OCI-LY1 (cell line): ENCODE results near the gene AP2A1.

Experiments used
- H2AFZ ChIP-seq: fragments of 200-600 bp; sonication (generic), shearing (Covaris generic); 2 replicates; pipeline ENCODE4 v1.6.0; 2014; ENCODE audit warnings: antibody characterized with exemption, mild to moderate bottlenecking, low read length
- H3F3A ChIP-seq: fragments of 200-600 bp; sonication (generic), shearing (Covaris generic); 2 replicates; pipeline ENCODE4 v1.6.0; 2014; ENCODE audit warnings: mild to moderate bottlenecking, antibody characterized with exemption, low read length, moderate library complexity; ENCODE audit not compliant: insufficient read depth
- H3K27ac ChIP-seq: fragments of 200-600 bp; sonication (generic); 2 replicates; pipeline ENCODE4 v1.5.1; 2014; ENCODE audit warnings: low read length, mixed run types, mild to moderate bottlenecking, low read depth; ENCODE audit not compliant: poor library complexity, severe bottlenecking
- H3K27me3 ChIP-seq: fragments of 200-600 bp; sonication (generic); 2 replicates; pipeline ENCODE4 v1.6.0; 2014; ENCODE audit warnings: antibody characterized with exemption, mild to moderate bottlenecking, low read length, moderate library complexity; ENCODE audit not compliant: insufficient read depth
- H3K36me3 ChIP-seq: fragments of 200-600 bp; sonication (generic); 2 replicates; pipeline ENCODE4 v1.6.1; 2014; ENCODE audit warnings: mild to moderate bottlenecking, antibody characterized with exemption, low read length, moderate library complexity, mixed read lengths; ENCODE audit not compliant: insufficient read depth
- H3K4me1 ChIP-seq: fragments of 200-600 bp; sonication (generic); 2 replicates; pipeline ENCODE4 v1.5.1; 2014; ENCODE audit warnings: mild to moderate bottlenecking, low read length, moderate library complexity; ENCODE audit not compliant: insufficient read depth, severe bottlenecking
- H3K4me2 ChIP-seq: fragments of 200-600 bp; sonication (generic), shearing (Covaris generic); 2 replicates; pipeline ENCODE4 v1.6.1; 2014; ENCODE audit warnings: low read length
- H3K4me3 ChIP-seq: fragments of 200-600 bp; sonication (generic); 2 replicates; pipeline ENCODE4 v1.5.1; 2014; ENCODE audit warnings: low read length, low read depth, mild to moderate bottlenecking, mixed read lengths; ENCODE audit not compliant: poor library complexity, severe bottlenecking
- H3K79me2 ChIP-seq: fragments of 200-600 bp; shearing (Covaris generic); 2 replicates; pipeline ENCODE4 v1.6.1; 2016; ENCODE audit warnings: mixed run types, low read length, mixed read lengths; ENCODE audit not compliant: insufficient read depth
- H3K9ac ChIP-seq: fragments of 200-600 bp; sonication (generic), shearing (Covaris generic); 2 replicates; pipeline ENCODE4 v1.6.1; 2014; ENCODE audit warnings: mild to moderate bottlenecking, low read length, mixed read lengths
- H3K9me2 ChIP-seq: fragments of 200-600 bp; sonication (generic), shearing (Covaris generic); 2 replicates; pipeline ENCODE4 v1.6.1; 2014; ENCODE audit warnings: low read depth, mild to moderate bottlenecking, low read length, mixed read lengths
- H3K9me3 ChIP-seq: fragments of 200-600 bp; shearing (Covaris generic); 2 replicates; pipeline ENCODE4 v1.6.1; 2014; ENCODE audit warnings: low read length, mixed read lengths
- H4K20me1 ChIP-seq: fragments of 200-600 bp; sonication (generic), shearing (Covaris generic); 2 replicates; pipeline ENCODE4 v1.6.0; 2016; ENCODE audit warnings: mild to moderate bottlenecking, low read length; ENCODE audit not compliant: insufficient read depth
- EZH2 ChIP-seq: fragments of 200-600 bp; sonication (generic), shearing (Covaris generic); IDR thresholded peaks from 2 replicates; pipeline ENCODE4 v1.8.0; 2017; ENCODE audit warnings: borderline replicate concordance, mixed run types, mild to moderate bottlenecking, antibody characterized with exemption, low read length, moderate library complexity, mixed read lengths
- TF ChIP-seq, protein P1 (sequence below): fragments of 200-600 bp; sonication (generic), shearing (Covaris generic); IDR thresholded peaks from 2 replicates; pipeline ENCODE4 v1.5.1; 2017; ENCODE audit warnings: mild to moderate bottlenecking, antibody characterized with exemption, low read length, moderate library complexity, mixed read lengths

Gene AP2A1

GRCh38 chr19:49844138-49845095 is 77.6 kb downstream of the AP2A1 start:
- Histone ChIP-seq H3K9me3 (0 out of 2 replicates have a peak, but pooled peaks cover 3% of the 10 kb centered on the region), H3K9ac (peak overlapping the region; percentile 30; the same call in 1 of the 2 replicates), H3K27me3 (no peaks in the 10 kb centered on the region), H3F3A (no peaks in the 10 kb centered on the region; the same call in 1 of the 2 replicates), H3K4me3 (no peak overlapping the region), H3K79me2 (no peaks in the 10 kb centered on the region), H3K9me2 (no peaks in the 10 kb centered on the region), H3K36me3 (peaks cover 23% of the 10 kb centered on the region), H3K4me1 (peaks cover 43% of the 10 kb centered on the region), H3K4me2 (peak overlapping the region; percentile 21; the same call in 1 of the 2 replicates), H4K20me1 (no peaks in the 10 kb centered on the region), H2AFZ (no peak overlapping the region), H3K27ac (peak overlapping the region; percentile 88)
- TF ChIP-seq, protein P1, sequence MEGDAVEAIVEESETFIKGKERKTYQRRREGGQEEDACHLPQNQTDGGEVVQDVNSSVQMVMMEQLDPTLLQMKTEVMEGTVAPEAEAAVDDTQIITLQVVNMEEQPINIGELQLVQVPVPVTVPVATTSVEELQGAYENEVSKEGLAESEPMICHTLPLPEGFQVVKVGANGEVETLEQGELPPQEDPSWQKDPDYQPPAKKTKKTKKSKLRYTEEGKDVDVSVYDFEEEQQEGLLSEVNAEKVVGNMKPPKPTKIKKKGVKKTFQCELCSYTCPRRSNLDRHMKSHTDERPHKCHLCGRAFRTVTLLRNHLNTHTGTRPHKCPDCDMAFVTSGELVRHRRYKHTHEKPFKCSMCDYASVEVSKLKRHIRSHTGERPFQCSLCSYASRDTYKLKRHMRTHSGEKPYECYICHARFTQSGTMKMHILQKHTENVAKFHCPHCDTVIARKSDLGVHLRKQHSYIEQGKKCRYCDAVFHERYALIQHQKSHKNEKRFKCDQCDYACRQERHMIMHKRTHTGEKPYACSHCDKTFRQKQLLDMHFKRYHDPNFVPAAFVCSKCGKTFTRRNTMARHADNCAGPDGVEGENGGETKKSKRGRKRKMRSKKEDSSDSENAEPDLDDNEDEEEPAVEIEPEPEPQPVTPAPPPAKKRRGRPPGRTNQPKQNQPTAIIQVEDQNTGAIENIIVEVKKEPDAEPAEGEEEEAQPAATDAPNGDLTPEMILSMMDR, result no peak
- TF ChIP-seq EZH2, result no peak

- TF ChIP-seq EZH2, result no peak
- Histone ChIP-seq H3F3A (no peaks in the 10 kb centered on the region), H3K4me2 (no peak overlapping the region)
Measured at GRCh38 chr19:49845414-49845813, 78.6 kb downstream of the AP2A1 start.

GRCh38 chr19:49846408-49846807 is 79.6 kb downstream of the AP2A1 start:
- Histone ChIP-seq H3F3A (no peaks in the 10 kb centered on the region), H3K4me1 (peaks cover 49% of the 10 kb centered on the region), H3K4me3 (no peak overlapping the region), H3K9ac (no peak overlapping the region), H3K4me2 (no peak overlapping the region), H2AFZ (no peak overlapping the region), H3K27me3 (no peaks in the 10 kb centered on the region), H3K27ac (peak overlapping the region; percentile 88), H3K79me2 (no peaks in the 10 kb centered on the region), H3K9me3 (0 out of 2 replicates have a peak, but pooled peaks cover 3% of the 10 kb centered on the region), H4K20me1 (no peaks in the 10 kb centered on the region), H3K36me3 (peaks cover 6% of the 10 kb centered on the region; the same call in 1 of the 2 replicates), H3K9me2 (no peaks in the 10 kb centered on the region)
- no peak for TF ChIP-seq EZH2
- TF ChIP-seq, protein P1, result no peak

More at GRCh38 chr19:49845414-49845813, 78.6 kb downstream of the AP2A1 start:
- H3K4me3 ChIP-seq, result no peak overlapping the region
- H3K9ac ChIP-seq, result no peak overlapping the region
- H3K4me1 ChIP-seq, result peaks cover 49% of the 10 kb centered on the region
- peaks cover 14% of the 10 kb centered on the region for H3K36me3 ChIP-seq
- no peaks in the 10 kb centered on the region for H3K9me2 ChIP-seq
- H3K79me2 ChIP-seq, result no peaks in the 10 kb centered on the region
- no peak overlapping the region for H2AFZ ChIP-seq
- H3K27ac ChIP-seq, result peak overlapping the region; percentile 88
- H3K27me3 ChIP-seq, result no peaks in the 10 kb centered on the region
- no peaks in the 10 kb centered on the region for H4K20me1 ChIP-seq
- H3K9me3 ChIP-seq, result 0 out of 2 replicates have a peak, but pooled peaks cover 3% of the 10 kb centered on the region
